Ishikawa (cell line): Measurements from ENCODE around the gene SPPL2C.

Source experiments
- CEBPB ChIP-seq: IDR thresholded peaks from 2 replicates; pipeline ENCODE4 v1.6.1; 2012
- EGR1 ChIP-seq: IDR thresholded peaks from 2 replicates; pipeline ENCODE4 v1.6.1; 2012
- EP300 ChIP-seq: IDR thresholded peaks from 2 replicates; pipeline ENCODE4 v1.6.1; 2012; ENCODE audit warnings: borderline replicate concordance
- RAD21 ChIP-seq: IDR thresholded peaks from 2 replicates; pipeline ENCODE4 v1.6.1; 2012; ENCODE audit warnings: low read depth
- TEAD4 ChIP-seq: IDR thresholded peaks from 2 replicates; pipeline ENCODE4 v1.6.1; 2012
- YY1 ChIP-seq: IDR thresholded peaks from 2 replicates; pipeline ENCODE4 v1.6.1; 2012; ENCODE audit warnings: low read depth
- TF ChIP-seq, protein P1 (sequence below): IDR thresholded peaks from 2 replicates; pipeline ENCODE4 v1.6.1; 2012; ENCODE audit warnings: low read depth, mild to moderate bottlenecking
- TF ChIP-seq, protein P2 (sequence below): IDR thresholded peaks from 2 replicates; pipeline ENCODE4 v1.6.1; 2012

DNA sequence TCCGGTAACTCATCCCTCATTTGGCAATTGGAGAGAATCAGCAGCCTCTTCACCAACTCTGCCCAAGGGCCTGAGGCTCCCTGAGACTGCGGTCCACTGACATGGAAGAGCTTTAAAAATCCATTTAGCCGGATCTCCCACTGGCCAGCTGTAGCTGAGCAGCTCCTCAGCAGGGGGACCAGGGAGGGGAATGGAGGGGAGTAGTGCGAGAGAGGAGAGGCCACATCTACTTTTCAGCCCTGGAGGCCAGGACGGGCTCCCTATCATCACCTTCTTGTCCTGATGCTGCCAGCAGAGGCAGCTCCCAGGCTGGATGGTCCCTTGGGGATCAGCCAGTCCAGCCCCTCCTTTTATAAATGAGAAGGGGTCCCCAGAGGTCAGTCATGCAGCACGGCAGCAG lies 25.0 kb upstream of the SPPL2C start:
- TF ChIP-seq, protein P1, sequence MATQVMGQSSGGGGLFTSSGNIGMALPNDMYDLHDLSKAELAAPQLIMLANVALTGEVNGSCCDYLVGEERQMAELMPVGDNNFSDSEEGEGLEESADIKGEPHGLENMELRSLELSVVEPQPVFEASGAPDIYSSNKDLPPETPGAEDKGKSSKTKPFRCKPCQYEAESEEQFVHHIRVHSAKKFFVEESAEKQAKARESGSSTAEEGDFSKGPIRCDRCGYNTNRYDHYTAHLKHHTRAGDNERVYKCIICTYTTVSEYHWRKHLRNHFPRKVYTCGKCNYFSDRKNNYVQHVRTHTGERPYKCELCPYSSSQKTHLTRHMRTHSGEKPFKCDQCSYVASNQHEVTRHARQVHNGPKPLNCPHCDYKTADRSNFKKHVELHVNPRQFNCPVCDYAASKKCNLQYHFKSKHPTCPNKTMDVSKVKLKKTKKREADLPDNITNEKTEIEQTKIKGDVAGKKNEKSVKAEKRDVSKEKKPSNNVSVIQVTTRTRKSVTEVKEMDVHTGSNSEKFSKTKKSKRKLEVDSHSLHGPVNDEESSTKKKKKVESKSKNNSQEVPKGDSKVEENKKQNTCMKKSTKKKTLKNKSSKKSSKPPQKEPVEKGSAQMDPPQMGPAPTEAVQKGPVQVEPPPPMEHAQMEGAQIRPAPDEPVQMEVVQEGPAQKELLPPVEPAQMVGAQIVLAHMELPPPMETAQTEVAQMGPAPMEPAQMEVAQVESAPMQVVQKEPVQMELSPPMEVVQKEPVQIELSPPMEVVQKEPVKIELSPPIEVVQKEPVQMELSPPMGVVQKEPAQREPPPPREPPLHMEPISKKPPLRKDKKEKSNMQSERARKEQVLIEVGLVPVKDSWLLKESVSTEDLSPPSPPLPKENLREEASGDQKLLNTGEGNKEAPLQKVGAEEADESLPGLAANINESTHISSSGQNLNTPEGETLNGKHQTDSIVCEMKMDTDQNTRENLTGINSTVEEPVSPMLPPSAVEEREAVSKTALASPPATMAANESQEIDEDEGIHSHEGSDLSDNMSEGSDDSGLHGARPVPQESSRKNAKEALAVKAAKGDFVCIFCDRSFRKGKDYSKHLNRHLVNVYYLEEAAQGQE = no peak
- TF ChIP-seq EGR1 = no peak
- TF ChIP-seq RAD21 = no peak
- no peak for TF ChIP-seq TEAD4
- no peak for TF ChIP-seq YY1
- TF ChIP-seq EP300 = no peak
- TF ChIP-seq, protein P2, sequence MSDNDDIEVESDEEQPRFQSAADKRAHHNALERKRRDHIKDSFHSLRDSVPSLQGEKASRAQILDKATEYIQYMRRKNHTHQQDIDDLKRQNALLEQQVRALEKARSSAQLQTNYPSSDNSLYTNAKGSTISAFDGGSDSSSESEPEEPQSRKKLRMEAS = no peak
- no peak for TF ChIP-seq CEBPB
